Body of pancreas (tissue), 4 donors: Measurements from ENCODE around the gene C1RL. TPM values are rescaled to one million over a fixed set of nuclear protein-coding genes. Genes with fewer than 3 reads are reported as not detected.

Experiments used
- ATAC-seq: fragments of 150-250 bp; one replicate; pipeline ENCODE4 v1.9.1; 2016
- DNase-seq, 4 donors: peaks; one replicate each; pipeline ENCODE4 v3.0.0-alpha.2; 2019
- H3K27ac ChIP-seq, 4 donors: fragments of 200-600 bp; sonication (generic); 1 replicate in 3 of 4; 2 replicates in 1 of 4; pipeline versions ENCODE4 v1.5.1 to v1.6.1; 2016 to 2019; ENCODE audit warnings: mild to moderate bottlenecking in 1 of 4, mixed read lengths in 1 of 4, moderate library complexity in 1 of 4
- H3K27me3 ChIP-seq, 2 donors: fragments of 200-600 bp; sonication (generic); one replicate each; pipeline ENCODE4 v1.6.0; 2016; ENCODE audit warnings: mild to moderate bottlenecking in 1 of 2
- H3K36me3 ChIP-seq, 2 donors: fragments of 200-600 bp; sonication (generic); replicated peaks in 1 of 2; 2 replicates each; pipeline ENCODE4 v1.5.1; 2016; ENCODE audit warnings: low read depth in 2 of 2; ENCODE audit not compliant: insufficient read depth in 1 of 2
- H3K4me1 ChIP-seq: fragments of 200-600 bp; sonication (generic); one replicate; pipeline ENCODE4 v1.6.0; 2016
- H3K4me3 ChIP-seq, 2 donors: fragments of 200-600 bp; sonication (generic); 1 replicate in 1 of 2; 2 replicates in 1 of 2; pipeline ENCODE4 v1.5.1; 2016 to 2019
- H3K9me3 ChIP-seq, 3 donors: fragments of 200-600 bp; sonication (generic); 1 replicate in 2 of 3; 2 replicates in 1 of 3; pipeline ENCODE4 v1.5.1; 2016
- CTCF ChIP-seq, 7 experiments: fragments of 450-650 bp in 4 of 7; fragments of 200-600 bp in 3 of 7; sonication (generic) in 3 of 7; IDR thresholded peaks; one replicate each; pipeline ENCODE4 v1.5.1; 2016 to 2019; ENCODE audit warnings: antibody characterized with exemption in 7 of 7
- POLR2A ChIP-seq, 3 donors: fragments of 450-650 bp; IDR thresholded peaks; one replicate each; pipeline ENCODE4 v1.6.1; 2016; ENCODE audit warnings: antibody characterized with exemption in 3 of 3, mild to moderate bottlenecking in 2 of 3
- WGBS, 2 donors: methylation state at CpG; one replicate each; pipeline ENCODE4 v1.1.5; 2017; 5-methylcytosine and 5-hydroxymethylcytosine counted together
- intact Hi-C: fragments of 100-400 bp; cut with DNase I; formaldehyde crosslinking; loops from one replicate; pipeline ENCODE4 v1.15.1; 2023
- total RNA-seq, 2 donors: library from RNA; depleted of rRNA; stranded (reverse); fragments of >200 nt; gene quantifications; one replicate each; pipeline ENCODE4 v1.1.0, GENCODE V29; 2016

Gene C1RL
- total RNA-seq, 2 donors from 2014 or later: 64.6 to 99.6 TPM

- Histone ChIP-seq H3K36me3 (peaks cover 0 to 6% of the 10 kb centered on the region in 2 donors), H3K4me3 (no peak overlapping the region), H3K9me3 (no peaks in the 10 kb centered on the region), H3K27ac (no peak overlapping the region), H3K4me1 (no peaks in the 10 kb centered on the region), H3K27me3 (no peaks in the 10 kb centered on the region)
- no peak for ATAC-seq
- DNase-seq: no peak
- 98 to 100% methylated on average over 2 of the region's 2 CpGs for WGBS, 2 donors
- intact Hi-C loops: no loop called here
- TF ChIP-seq POLR2A (IDR thresholded peaks at IDR 0.05) (no peak), CTCF (IDR thresholded peaks at IDR 0.05) (no peak)
These were observed 30.2 kb upstream of the C1RL start for GRCh38 chr12:7139200-7139599.

- ATAC-seq (no peak), DNase-seq (no peak)
- intact Hi-C loops: no loop called here
- no peak overlapping the region for H3K4me3 ChIP-seq
- no peaks in the 10 kb centered on the region for H3K9me3 ChIP-seq
- TF ChIP-seq CTCF (IDR thresholded peaks at IDR 0.05): no peak
- no peak for TF ChIP-seq POLR2A (IDR thresholded peaks at IDR 0.05)
- H3K27ac ChIP-seq: no peak overlapping the region
- H3K36me3 ChIP-seq: peaks cover 0 to 6% of the 10 kb centered on the region in 2 donors
- WGBS, 2 donors: 80 to 84% methylated on average over 4 of the region's 4 CpGs
- H3K27me3 ChIP-seq: no peaks in the 10 kb centered on the region
- H3K4me1 ChIP-seq: no peaks in the 10 kb centered on the region
These were observed 28.9 kb upstream of the C1RL start for GRCh38 chr12:7137908-7138307.

- no peak overlapping the region for H3K27ac ChIP-seq
- no peak for DNase-seq
- no peak for TF ChIP-seq CTCF (IDR thresholded peaks at IDR 0.05)
- TF ChIP-seq POLR2A (IDR thresholded peaks at IDR 0.05): no peak
These were observed 27.7 kb upstream of the C1RL start for GRCh38 chr12:7136676-7137075.

GRCh38 chr12:7136071-7136470 lies 27.1 kb upstream of the C1RL start:
- no peak overlapping the region for H3K4me3 ChIP-seq
- H3K4me1 ChIP-seq: peaks cover 3% of the 10 kb centered on the region
- 94 to 97% methylated on average over 7 of the region's 7 CpGs for WGBS, 2 donors
- no peak overlapping the region for H3K27ac ChIP-seq
- DNase-seq (no peak), ATAC-seq (no peak)
- TF ChIP-seq CTCF (IDR thresholded peaks at IDR 0.05) (no peak), POLR2A (IDR thresholded peaks at IDR 0.05) (no peak)
- no peaks in the 10 kb centered on the region for H3K9me3 ChIP-seq
- intact Hi-C loops: no loop called here
- H3K36me3 ChIP-seq: peaks cover 0 to 6% of the 10 kb centered on the region in 2 donors
- H3K27me3 ChIP-seq: no peaks in the 10 kb centered on the region

More at GRCh38 chr12:7136676-7137075, 27.7 kb upstream of the C1RL start:
- Histone ChIP-seq H3K4me1 (no peaks in the 10 kb centered on the region), H3K9me3 (no peaks in the 10 kb centered on the region), H3K4me3 (no peak overlapping the region), H3K36me3 (peaks cover 0 to 6% of the 10 kb centered on the region in 2 donors), H3K27me3 (no peaks in the 10 kb centered on the region)
- 93 to 98% methylated on average over 3 of the region's 3 CpGs for WGBS, 2 donors
- ATAC-seq: no peak
- intact Hi-C loops: no loop called here

GRCh38 chr12:7134396-7135166 lies 25.6 kb upstream of the C1RL start:
- 85 to 90% methylated on average over 12 of the region's 12 CpGs for WGBS, 2 donors
- Histone ChIP-seq H3K27ac (no peak overlapping the region), H3K36me3 (peaks cover 0 to 6% of the 10 kb centered on the region in 2 donors), H3K27me3 (no peaks in the 10 kb centered on the region), H3K4me3 (no peak overlapping the region), H3K9me3 (no peaks in the 10 kb centered on the region), H3K4me1 (peaks cover 9% of the 10 kb centered on the region)
- ATAC-seq: no peak
- intact Hi-C loops: no loop called here
- DNase-seq: no peak
- TF ChIP-seq POLR2A (IDR thresholded peaks at IDR 0.05) (no peak), CTCF (IDR thresholded peaks at IDR 0.05) (no peak)
